GM12873 (cell line): Measurements from ENCODE around the gene PRRG2.

Experiments
- TF ChIP-seq, protein P1 (sequence below): IDR thresholded peaks from 2 replicates; pipeline ENCODE4 v1.5.1; 2012; ENCODE audit warnings: low read depth, mild to moderate bottlenecking, moderate library complexity, low read length, control low read depth; ENCODE audit not compliant: insufficient read depth; ENCODE audit errors: missing control alignments

Gene PRRG2

DNA sequence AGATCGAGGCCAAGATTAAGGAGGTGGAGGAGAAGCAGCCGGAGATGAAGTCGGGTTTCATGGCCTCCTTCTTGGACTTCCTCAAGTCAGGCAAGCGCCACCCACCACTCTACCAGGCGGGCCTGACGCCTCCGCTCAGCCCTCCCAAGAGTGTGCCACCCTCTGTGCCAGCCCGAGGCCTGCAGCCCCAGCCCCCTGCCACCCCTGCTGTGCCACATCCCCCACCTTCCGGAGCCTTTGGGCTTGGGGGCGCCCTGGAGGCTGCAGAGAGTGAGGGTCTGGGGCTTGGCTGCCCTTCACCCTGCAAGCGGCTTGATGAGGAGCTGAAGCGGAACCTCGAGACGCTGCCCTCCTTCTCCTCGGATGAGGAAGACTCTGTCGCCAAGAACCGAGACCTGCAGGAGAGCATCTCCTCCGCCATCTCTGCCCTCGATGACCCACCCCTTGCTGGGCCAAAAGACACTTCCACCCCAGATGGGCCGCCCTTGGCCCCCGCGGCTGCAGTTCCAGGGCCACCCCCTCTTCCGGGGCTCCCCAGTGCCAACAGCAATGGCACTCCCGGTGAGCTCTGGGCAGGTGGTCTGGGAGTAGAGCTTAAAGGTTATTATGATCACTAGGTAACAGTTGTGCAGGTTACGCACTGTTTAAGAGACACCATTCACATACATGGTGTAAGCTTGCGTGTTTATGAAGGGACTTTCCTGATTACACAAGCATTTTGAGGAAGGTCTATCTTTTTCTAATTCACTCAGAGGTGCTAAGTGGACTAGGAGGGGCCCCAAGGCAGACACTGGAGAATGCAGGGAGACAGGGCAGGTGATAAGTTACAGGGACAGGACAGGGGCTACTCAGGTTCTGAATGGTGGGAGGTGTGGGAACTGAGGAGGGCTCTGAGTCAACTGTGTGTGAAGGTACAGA is 18.5 kb downstream of the PRRG2 start:
- TF ChIP-seq, protein P1, sequence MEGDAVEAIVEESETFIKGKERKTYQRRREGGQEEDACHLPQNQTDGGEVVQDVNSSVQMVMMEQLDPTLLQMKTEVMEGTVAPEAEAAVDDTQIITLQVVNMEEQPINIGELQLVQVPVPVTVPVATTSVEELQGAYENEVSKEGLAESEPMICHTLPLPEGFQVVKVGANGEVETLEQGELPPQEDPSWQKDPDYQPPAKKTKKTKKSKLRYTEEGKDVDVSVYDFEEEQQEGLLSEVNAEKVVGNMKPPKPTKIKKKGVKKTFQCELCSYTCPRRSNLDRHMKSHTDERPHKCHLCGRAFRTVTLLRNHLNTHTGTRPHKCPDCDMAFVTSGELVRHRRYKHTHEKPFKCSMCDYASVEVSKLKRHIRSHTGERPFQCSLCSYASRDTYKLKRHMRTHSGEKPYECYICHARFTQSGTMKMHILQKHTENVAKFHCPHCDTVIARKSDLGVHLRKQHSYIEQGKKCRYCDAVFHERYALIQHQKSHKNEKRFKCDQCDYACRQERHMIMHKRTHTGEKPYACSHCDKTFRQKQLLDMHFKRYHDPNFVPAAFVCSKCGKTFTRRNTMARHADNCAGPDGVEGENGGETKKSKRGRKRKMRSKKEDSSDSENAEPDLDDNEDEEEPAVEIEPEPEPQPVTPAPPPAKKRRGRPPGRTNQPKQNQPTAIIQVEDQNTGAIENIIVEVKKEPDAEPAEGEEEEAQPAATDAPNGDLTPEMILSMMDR = no peak

DNA sequence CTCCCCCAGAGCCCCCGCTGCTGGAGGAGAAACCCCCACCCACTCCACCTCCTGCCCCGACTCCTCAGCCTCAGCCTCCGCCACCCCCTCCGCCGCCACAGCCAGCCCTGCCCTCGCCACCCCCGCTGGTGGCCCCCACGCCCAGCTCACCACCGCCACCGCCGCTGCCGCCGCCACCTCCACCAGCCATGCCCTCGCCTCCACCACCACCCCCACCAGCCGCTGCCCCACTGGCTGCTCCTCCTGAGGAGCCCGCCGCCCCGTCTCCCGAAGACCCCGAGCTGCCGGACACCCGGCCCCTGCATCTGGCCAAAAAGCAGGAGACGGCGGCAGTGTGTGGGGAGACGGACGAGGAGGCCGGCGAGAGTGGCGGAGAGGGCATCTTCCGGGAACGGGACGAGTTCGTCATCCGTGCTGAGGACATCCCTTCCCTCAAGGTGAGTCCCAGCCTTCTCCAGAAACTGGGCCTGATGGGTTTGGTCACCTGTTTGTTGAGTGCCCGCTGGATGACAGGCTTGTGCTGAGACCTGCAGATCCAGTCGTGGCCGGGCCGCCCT is 20.4 kb downstream of the PRRG2 start:
- TF ChIP-seq, protein P1 = no peak

DNA sequence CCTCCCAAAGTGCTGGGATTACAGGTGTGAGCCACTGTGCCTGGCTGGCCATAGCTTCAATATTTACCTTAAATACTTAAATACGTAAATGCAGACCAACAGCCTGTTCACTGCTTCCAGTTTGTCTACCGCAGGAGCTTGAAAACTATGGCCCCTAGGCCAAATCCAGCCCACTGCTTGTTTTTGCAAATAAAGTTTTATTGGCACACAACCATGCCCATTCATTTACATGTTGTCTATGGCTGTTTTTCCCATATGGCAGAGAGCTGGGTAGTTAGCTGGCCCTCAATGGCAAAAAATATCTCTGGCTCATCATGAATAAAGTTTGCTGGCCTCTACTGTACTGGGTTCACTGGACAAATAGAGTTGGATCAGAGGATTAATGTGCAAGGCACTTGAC is 21.7 kb downstream of the PRRG2 start:
- TF ChIP-seq, protein P1 = no peak

DNA sequence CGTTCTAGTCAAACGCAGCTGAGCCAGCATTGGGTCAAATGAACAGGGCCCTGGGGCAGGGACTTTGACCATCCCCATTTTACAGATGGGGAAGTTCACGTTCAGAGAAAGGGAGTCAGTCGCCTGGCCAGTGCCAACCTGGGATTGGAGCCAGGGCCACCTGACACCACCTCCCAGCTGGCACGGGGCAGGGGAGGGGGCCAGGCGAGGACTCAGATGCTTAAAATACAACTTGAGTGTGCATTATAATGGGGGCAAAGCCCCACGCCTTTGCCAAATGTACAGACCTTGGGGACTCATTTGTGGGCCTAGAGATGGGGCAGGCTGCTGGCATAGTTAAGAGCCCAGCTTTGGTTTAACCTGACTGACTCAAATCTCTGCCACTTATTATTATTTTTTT is 24.5 kb downstream of the PRRG2 start:
- TF ChIP-seq, protein P1 = no peak

DNA sequence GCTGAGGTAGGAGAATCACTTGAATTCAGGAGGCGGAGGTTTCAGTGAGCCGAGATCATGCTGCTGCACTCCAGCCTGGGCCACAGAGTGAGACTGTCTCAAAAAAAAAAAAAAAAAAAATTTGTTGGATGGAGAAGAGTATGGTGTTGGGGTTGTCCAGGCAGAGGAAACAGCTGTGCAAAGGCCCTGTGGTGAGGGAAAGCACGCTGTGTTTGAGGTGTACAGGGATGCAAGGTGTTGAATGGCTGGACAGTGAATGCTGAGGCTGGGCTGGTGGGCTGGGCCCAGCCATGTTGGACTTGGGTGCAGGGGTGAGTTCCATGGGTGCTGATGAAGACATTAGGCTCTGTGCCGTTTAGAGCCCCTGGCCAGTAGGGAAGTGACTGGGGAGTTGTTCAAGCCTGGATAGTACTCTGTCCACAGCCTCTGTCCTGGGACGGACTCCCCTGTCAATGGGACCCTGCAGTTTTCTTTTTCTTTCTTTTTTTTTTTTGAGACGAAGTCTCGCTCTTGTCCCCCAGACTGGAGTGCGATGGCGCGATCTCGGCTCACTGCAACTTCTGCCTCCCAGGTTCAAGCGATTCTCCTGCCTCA is 28.5 kb downstream of the PRRG2 start:
- TF ChIP-seq, protein P1 = no peak

DNA sequence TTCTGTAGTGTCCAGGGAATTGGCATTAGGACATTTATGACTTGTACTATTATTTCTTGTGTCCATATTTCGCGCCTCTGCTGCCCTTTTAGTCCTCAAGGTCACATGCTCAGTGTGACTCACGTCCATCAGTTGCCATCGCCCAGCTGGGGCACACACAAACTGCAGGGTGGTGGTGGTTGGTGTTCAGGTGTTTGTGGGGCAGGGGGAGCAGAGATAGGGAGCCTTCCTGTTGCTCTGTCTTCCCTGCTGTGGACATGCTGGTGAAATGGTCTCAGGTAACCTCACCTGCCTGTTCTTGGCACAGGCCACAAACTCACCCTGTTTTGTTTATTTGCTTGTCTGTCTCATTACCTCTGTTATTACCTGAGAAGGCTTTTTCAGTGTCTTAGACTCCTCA is 32.3 kb downstream of the PRRG2 start:
- TF ChIP-seq, protein P1 = no peak
